Vagina (tissue), 2 donors: ENCODE measurements around the gene COMMD6. TPM values are rescaled to one million over a fixed set of nuclear protein-coding genes. Genes with fewer than 3 reads are reported as not detected.
A peak's percentile ranks its signal among the peaks of the same experiment; 100 is the strongest.

ENCODE experiments used
- DNase-seq, 2 donors: peaks; one replicate each; pipeline ENCODE4 v3.0.0-alpha.2; 2017; ENCODE audit errors: extremely low spot score in 2 of 2
- H3K27ac ChIP-seq: fragments of 200-600 bp; sonication (generic); one replicate; pipeline ENCODE4 v1.5.1; 2019
- H3K27me3 ChIP-seq: fragments of 200-600 bp; sonication (generic); one replicate; pipeline ENCODE4 v1.5.1; 2019
- H3K36me3 ChIP-seq, 2 donors: fragments of 200-600 bp; sonication (generic); one replicate each; pipeline ENCODE4 v1.5.1; 2017 to 2019
- H3K4me1 ChIP-seq: fragments of 200-600 bp; sonication (generic); one replicate; pipeline ENCODE4 v1.5.1; 2019
- H3K4me3 ChIP-seq, 2 donors: fragments of 200-600 bp; sonication (generic); 1 replicate in 1 of 2; 2 replicates in 1 of 2; pipeline ENCODE4 v1.5.1; 2016 to 2019
- H3K9me3 ChIP-seq: fragments of 200-600 bp; sonication (generic); one replicate; pipeline ENCODE4 v1.5.1; 2019
- CTCF ChIP-seq, 3 experiments: fragments of 450-650 bp in 2 of 3; fragments of 200-600 bp in 1 of 3; sonication (generic) in 1 of 3; IDR thresholded peaks; one replicate each; pipeline ENCODE4 v1.5.1; 2017 to 2019; ENCODE audit warnings: antibody characterized with exemption in 3 of 3, mild to moderate bottlenecking in 2 of 3, moderate library complexity in 2 of 3
- POLR2A ChIP-seq, 2 donors: fragments of 450-650 bp; IDR thresholded peaks; one replicate each; pipeline ENCODE4 v1.6.1; 2017; ENCODE audit warnings: antibody characterized with exemption in 2 of 2, mild to moderate bottlenecking in 2 of 2, moderate library complexity in 2 of 2
- POLR2AphosphoS5 ChIP-seq, 2 donors: sonication (generic); formaldehyde crosslinking; IDR thresholded peaks; one replicate each; pipeline ENCODE4 v1.9.0; 2017; ENCODE audit warnings: antibody characterized with exemption in 2 of 2, mild to moderate bottlenecking in 2 of 2, low read depth in 1 of 2; ENCODE audit not compliant: insufficient read depth in 1 of 2
- intact Hi-C: fragments of 100-400 bp; cut with DNase I; formaldehyde crosslinking; loops from one replicate; pipeline ENCODE4 v1.15.1; 2023
- total RNA-seq: library from RNA; depleted of rRNA; stranded (reverse); fragments of >200 nt; gene quantifications from one replicate; pipeline ENCODE4 v1.2.3, GENCODE V29; 2016

Gene COMMD6
- total RNA-seq, 1 donor from 2014 or later = 211 TPM

GRCh38 chr13:75481176-75482069 is 56.2 kb downstream of the COMMD6 start:
- Histone ChIP-seq H3K9me3 (no peaks in the 10 kb centered on the region), H3K27ac (peak overlapping the region; percentile 72), H3K36me3 (no peaks in the 10 kb centered on the region), H3K4me1 (peaks cover 23% of the 10 kb centered on the region), H3K4me3 (peak overlapping the region; percentile 56 to 77), H3K27me3 (no peaks in the 10 kb centered on the region)
- TF ChIP-seq POLR2AphosphoS5 (IDR thresholded peaks at IDR 0.05; ENCODE audit: insufficient read depth in 1 of 2, low read depth in 1 of 2) (no peak), POLR2A (IDR thresholded peaks at IDR 0.05) (no peak), CTCF (IDR thresholded peaks at IDR 0.05) (no peak)
- DNase-seq = no peak
- intact Hi-C loops = loop anchor here (5.0 kb wide), 2 partner anchors 56 to 109 kb away; partner anchors contain the start of gene COMMD6

DNA sequence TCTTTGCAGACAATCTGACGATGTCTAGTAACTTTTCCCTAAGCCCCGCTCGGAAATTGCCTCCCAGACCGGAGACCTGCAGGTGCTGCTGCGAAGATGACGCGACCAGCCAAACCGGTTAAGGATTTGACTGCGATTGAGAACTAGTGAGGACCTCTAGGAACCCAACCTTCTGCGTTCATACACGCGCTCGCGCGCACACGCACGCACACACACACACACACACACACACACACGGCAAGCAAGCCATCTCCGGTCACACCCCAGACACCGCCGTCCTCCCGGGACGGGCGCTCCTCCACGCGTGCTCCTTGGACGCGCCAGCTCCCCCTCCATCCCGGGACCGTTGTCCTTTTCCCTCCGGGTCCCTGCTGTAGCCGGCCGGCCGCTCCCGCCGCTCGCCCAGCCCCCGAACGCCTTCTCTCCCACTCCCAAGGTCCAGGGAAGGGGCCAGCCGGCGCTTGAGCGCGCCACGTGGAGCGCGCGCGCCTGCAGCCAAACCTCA is 56.9 kb downstream of the COMMD6 start:
- TF ChIP-seq POLR2A (IDR thresholded peaks at IDR 0.05) = no peak
- no peak for TF ChIP-seq CTCF (IDR thresholded peaks at IDR 0.05)
- peak in 1 of 2 donors; percentile 23 for TF ChIP-seq POLR2AphosphoS5 (IDR thresholded peaks at IDR 0.05; ENCODE audit: insufficient read depth in 1 of 2, low read depth in 1 of 2)
- no peaks in the 10 kb centered on the region for H3K36me3 ChIP-seq
- H3K4me1 ChIP-seq = peaks cover 23% of the 10 kb centered on the region
- DNase-seq = no peak
- intact Hi-C loops = loop anchor here (5.0 kb wide), 2 partner anchors 57 to 108 kb away; partner anchors contain the start of gene COMMD6
- no peaks in the 10 kb centered on the region for H3K27me3 ChIP-seq
- peak overlapping the region; percentile 56 to 77 for H3K4me3 ChIP-seq
- no peaks in the 10 kb centered on the region for H3K9me3 ChIP-seq
- H3K27ac ChIP-seq = peak overlapping the region; percentile 72

DNA sequence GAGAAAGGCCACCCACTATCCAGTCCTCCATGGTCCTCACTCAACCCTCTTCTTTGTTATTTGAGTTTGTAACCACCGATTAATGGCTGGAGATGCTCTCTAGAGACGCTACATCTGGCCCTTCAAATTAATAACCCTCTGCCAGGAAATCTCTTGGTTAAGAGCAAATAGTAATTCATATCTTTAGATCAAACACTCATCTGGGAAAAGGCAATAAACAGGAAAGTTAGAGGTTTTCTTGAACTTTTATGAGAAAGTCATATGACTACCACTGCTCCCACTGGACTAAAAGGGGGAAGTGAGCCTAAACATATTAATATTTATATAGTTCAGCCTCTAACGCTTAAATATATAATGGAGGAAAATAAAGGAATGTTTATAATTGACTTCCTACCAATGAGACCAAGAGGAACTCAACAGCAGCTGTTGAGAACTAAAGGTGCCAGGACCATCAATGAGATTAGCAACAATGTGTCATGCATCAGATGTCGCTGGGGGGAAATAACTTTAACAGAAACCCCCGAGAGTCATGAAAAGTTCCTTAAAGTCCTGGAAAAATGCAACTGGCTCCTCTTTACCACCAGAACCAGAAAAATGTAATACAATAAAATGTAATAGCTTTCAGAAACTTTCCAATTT is 58.4 kb downstream of the COMMD6 start:
- no peak for DNase-seq
- peak overlapping the region; percentile 12 to 77 for H3K4me3 ChIP-seq
- no peaks in the 10 kb centered on the region for H3K9me3 ChIP-seq
- H3K27me3 ChIP-seq = no peaks in the 10 kb centered on the region
- no peak overlapping the region for H3K27ac ChIP-seq
- H3K36me3 ChIP-seq = no peaks in the 10 kb centered on the region
- intact Hi-C loops = no loop called here
- H3K4me1 ChIP-seq = peaks cover 23% of the 10 kb centered on the region
- TF ChIP-seq CTCF (IDR thresholded peaks at IDR 0.05) = no peak
- TF ChIP-seq POLR2AphosphoS5 (IDR thresholded peaks at IDR 0.05; ENCODE audit: insufficient read depth in 1 of 2, low read depth in 1 of 2) = no peak
- TF ChIP-seq POLR2A (IDR thresholded peaks at IDR 0.05) = no peak

- DNase-seq = no peak
- H3K27ac ChIP-seq = no peak overlapping the region
- peaks cover 23% of the 10 kb centered on the region for H3K4me1 ChIP-seq
- H3K9me3 ChIP-seq = no peaks in the 10 kb centered on the region
- H3K36me3 ChIP-seq = no peaks in the 10 kb centered on the region
- H3K4me3 ChIP-seq = no peak overlapping the region
- TF ChIP-seq POLR2A (IDR thresholded peaks at IDR 0.05) = no peak
- TF ChIP-seq POLR2AphosphoS5 (IDR thresholded peaks at IDR 0.05; ENCODE audit: insufficient read depth in 1 of 2, low read depth in 1 of 2) = no peak
- TF ChIP-seq CTCF (IDR thresholded peaks at IDR 0.05) = no peak
- intact Hi-C loops = no loop called here
- no peaks in the 10 kb centered on the region for H3K27me3 ChIP-seq
Observed at GRCh38 chr13:75478659-75479058, 59.0 kb downstream of the COMMD6 start.

Other genes with a start within 250 kb of the COMMD6 start
- 25.0 TPM for gene TBC1D4, start 55.7 kb downstream of the COMMD6 start, total RNA-seq
- 5.6 TPM for gene UCHL3, start 11.9 kb upstream of the COMMD6 start, total RNA-seq
- 85.4 TPM for gene LMO7, start 98.5 kb upstream of the COMMD6 start, total RNA-seq